MCF 10A (cell line): Measurements from ENCODE around the gene ACOT12. TPM values are rescaled to one million over a fixed set of nuclear protein-coding genes. Genes with fewer than 3 reads are reported as not detected.

Experiments used
- BruUV-seq: library from RNA; stranded (reverse); fragments of 400-500 nt; replicated peaks from 2 replicates; lab custom pipeline; 2021; lab: Mats Ljungman, UMichigan
- CTCF ChIA-PET: fragments of 300-600 bp; sonication (Branson Sonifier 250); formaldehyde crosslinking; extraction: SDS; loops from one replicate; lab custom pipeline; 2021; ENCODE audit warnings: antibody characterized with exemption, inconsistent platforms; lab: Yijun Ruan, JAX
- POLR2A ChIA-PET: fragments of 300-600, 350-650 bp; sonication (Branson Sonifier 250); formaldehyde crosslinking; extraction: SDS; loops from one replicate; lab custom pipeline; 2020; ENCODE audit warnings: antibody characterized with exemption, inconsistent platforms; lab: Yijun Ruan, JAX
- DNase-seq: peaks from one replicate; pipeline ENCODE4 v3.0.0-alpha.2; 2018; ENCODE audit not compliant: unreplicated experiment
- H3K27ac Mint-ChIP-seq: one replicate; pipeline ENCODE4 v1.8.0; 2022; ENCODE audit warnings: mild to moderate bottlenecking, low read depth, mixed read lengths; ENCODE audit not compliant: unreplicated experiment
- H3K27me3 Mint-ChIP-seq: one replicate; pipeline ENCODE4 v1.8.0; 2022; ENCODE audit warnings: mixed read lengths; ENCODE audit not compliant: insufficient read depth, unreplicated experiment
- H3K36me3 Mint-ChIP-seq: one replicate; pipeline ENCODE4 v1.8.0; 2022; ENCODE audit warnings: mild to moderate bottlenecking, moderate library complexity, mixed read lengths; ENCODE audit not compliant: insufficient read depth, unreplicated experiment
- H3K4me1 Mint-ChIP-seq: one replicate; pipeline ENCODE4 v1.8.0; 2022; ENCODE audit warnings: mixed read lengths; ENCODE audit not compliant: insufficient read depth, unreplicated experiment
- H3K4me3 Mint-ChIP-seq: one replicate; pipeline ENCODE4 v1.8.0; 2022; ENCODE audit warnings: mild to moderate bottlenecking, moderate library complexity, mixed read lengths; ENCODE audit not compliant: unreplicated experiment
- H3K9me3 Mint-ChIP-seq: one replicate; pipeline ENCODE4 v1.8.0; 2022; ENCODE audit warnings: mixed read lengths; ENCODE audit not compliant: unreplicated experiment
- CTCF ChIP-seq: fragments of 200-600 bp; IDR thresholded peaks from one replicate; pipeline ENCODE4 v1.8.0; 2022; ENCODE audit warnings: antibody characterized with exemption, mild to moderate bottlenecking; ENCODE audit not compliant: unreplicated experiment
- intact Hi-C: fragments of 100-400 bp; cut with micrococcal nuclease; formaldehyde crosslinking; loops from 2 replicates; pipeline ENCODE4 v1.14.1; 2022
- total RNA-seq: library from RNA; stranded (reverse); gene quantifications from 2 replicates; pipeline ENCODE4 v1.2.3, GENCODE V29; 2022

The ACOT12 gene
- total RNA-seq, 1 experiment from 2014 or later, result not detected

- intact Hi-C loops, result no loop called here
Observed at GRCh38 chr5:81353189-81353588, 40.7 kb downstream of the ACOT12 start.

GRCh38 chr5:81350507-81350906 is 43.4 kb downstream of the ACOT12 start:
- Mint-ChIP-seq H3K4me3 (no peak overlapping the region), H3K27ac (no peak overlapping the region), H3K27me3 (no peaks in the 10 kb centered on the region), H3K36me3 (no peaks in the 10 kb centered on the region), H3K4me1 (no peaks in the 10 kb centered on the region), H3K9me3 (no peaks in the 10 kb centered on the region)
- no TSS peak for BruUV-seq
- intact Hi-C loops, result no loop called here
- no peak for DNase-seq
- no peak for TF ChIP-seq CTCF
- POLR2A ChIA-PET, result no interaction called here
- CTCF ChIA-PET, result no interaction called here

More at GRCh38 chr5:81353189-81353588, 40.7 kb downstream of the ACOT12 start:
- Mint-ChIP-seq H3K9me3 (no peaks in the 10 kb centered on the region), H3K27me3 (no peaks in the 10 kb centered on the region), H3K27ac (no peak overlapping the region), H3K36me3 (no peaks in the 10 kb centered on the region), H3K4me3 (no peak overlapping the region), H3K4me1 (no peaks in the 10 kb centered on the region)
- POLR2A ChIA-PET, result no interaction called here
- CTCF ChIA-PET, result interaction anchor here (1.0 kb wide), 1 partner anchor 17 kb away, joined by 3 read pairs; no protein-coding TSS in a partner anchor
- DNase-seq, result no peak
- BruUV-seq, result no TSS peak
- TF ChIP-seq CTCF, result no peak

- ChIA-PET POLR2A (interaction anchor here (0.6 kb wide), 1 partner anchor 32 kb away, joined by 3 read pairs; no protein-coding TSS in a partner anchor), CTCF (interaction anchor here (1.2 kb wide), 1 partner anchor 15 kb away, joined by 4 read pairs; no protein-coding TSS in a partner anchor)
- no peak for TF ChIP-seq CTCF
- H3K36me3 Mint-ChIP-seq, result no peaks in the 10 kb centered on the region
- no TSS peak for BruUV-seq
- intact Hi-C loops, result no loop called here
- H3K4me1 Mint-ChIP-seq, result no peaks in the 10 kb centered on the region
- no peaks in the 10 kb centered on the region for H3K9me3 Mint-ChIP-seq
- no peak overlapping the region for H3K4me3 Mint-ChIP-seq
- H3K27me3 Mint-ChIP-seq, result no peaks in the 10 kb centered on the region
- no peak overlapping the region for H3K27ac Mint-ChIP-seq
- no peak for DNase-seq
Observed at GRCh38 chr5:81349161-81349560, 44.8 kb downstream of the ACOT12 start.

- ChIA-PET POLR2A (no interaction called here), CTCF (no interaction called here)
- no peak for DNase-seq
- intact Hi-C loops, result no loop called here
- Mint-ChIP-seq H3K36me3 (no peaks in the 10 kb centered on the region), H3K27ac (no peak overlapping the region), H3K4me3 (no peak overlapping the region), H3K4me1 (no peaks in the 10 kb centered on the region), H3K27me3 (no peaks in the 10 kb centered on the region), H3K9me3 (no peaks in the 10 kb centered on the region)
- BruUV-seq, result no TSS peak
- no peak for TF ChIP-seq CTCF
Observed at GRCh38 chr5:81345411-81346003, 48.4 kb downstream of the ACOT12 start.
